A549 (cell line): ENCODE data around the gene ENO3. TPM values are rescaled to one million over a fixed set of nuclear protein-coding genes. Genes with fewer than 3 reads are reported as not detected.

Experiments
- ATAC-seq, 2 experiments: fragments of 200-7000 bp in 1 of 2; fragments of >200 bp in 1 of 2; cut with Nextera tagmentation in 1 of 2; cut with Tn5 transposase in 1 of 2; 3 replicates each; pipeline versions ENCODE4 v1.8.0 to v1.9.1; 2018 to 2020; ENCODE audit warnings: mild to moderate bottlenecking in 1 of 2, moderate library complexity in 1 of 2
- CTCF ChIA-PET: fragments of 300-600 bp; sonication (Branson Sonifier 250); formaldehyde crosslinking; extraction: SDS; loops from one replicate; lab custom pipeline; 2021; ENCODE audit warnings: antibody characterized with exemption, inconsistent platforms; lab: Yijun Ruan, JAX
- POLR2A ChIA-PET: fragments of 350-600 bp; formaldehyde crosslinking; extraction: SDS; loops from one replicate; lab custom pipeline; 2021; ENCODE audit warnings: antibody characterized with exemption, inconsistent platforms; lab: Yijun Ruan, JAX
- DNase-seq, 2 experiments: peaks; one replicate each; pipeline versions ENCODE4 v3.0.0 to v3.0.0-alpha.2; 2011 to 2016; ENCODE audit warnings: low read depth in 1 of 2, low spot score in 1 of 2
- FAIRE-seq: peaks from 2 replicates; lab custom pipeline; 2011; peaks lifted over from hg19 to GRCh38; lab: Jason Lieb, UNC
- H3K27ac ChIP-seq, 2 experiments: fragments of >200 bp; sonication (Bioruptor Twin); formaldehyde crosslinking; 3 replicates each; pipeline ENCODE4 v1.5.1; 2016 to 2017
- H3K4me1 ChIP-seq: fragments of >200 bp; sonication (Bioruptor Twin); formaldehyde crosslinking; 3 replicates; pipeline ENCODE4 v1.6.1; 2016
- H3K4me2 ChIP-seq: fragments of >200 bp; sonication (Bioruptor Twin); formaldehyde crosslinking; 3 replicates; pipeline ENCODE4 v1.6.1; 2016
- H3K4me3 ChIP-seq: fragments of >200 bp; sonication (Bioruptor Twin); formaldehyde crosslinking; 3 replicates; pipeline ENCODE4 v1.5.1; 2016
- H3K9me3 ChIP-seq: fragments of >200 bp; sonication (Bioruptor Twin); formaldehyde crosslinking; 3 replicates; pipeline ENCODE4 v1.6.1; 2016
- CBX2 ChIP-seq: fragments of 200-600 bp; sonication (generic); IDR thresholded peaks from 2 replicates; pipeline ENCODE4 v1.6.1; 2016; ENCODE audit warnings: low read depth, mild to moderate bottlenecking, borderline replicate concordance
- EHMT2 ChIP-seq: fragments of 200-600 bp; sonication (generic); IDR thresholded peaks from 2 replicates; pipeline ENCODE4 v1.6.1; 2016; ENCODE audit warnings: antibody characterized with exemption, low read depth, mild to moderate bottlenecking, moderate library complexity
- ESRRA ChIP-seq: fragments of 150-350 bp; IDR thresholded peaks from 2 replicates; pipeline ENCODE4 v1.6.1; 2014; ENCODE audit warnings: mild to moderate bottlenecking, low read length, borderline replicate concordance
- FOSB ChIP-seq: fragments of 250-450 bp; sonication (Bioruptor Pico); IDR thresholded peaks from 2 replicates; pipeline ENCODE4 v1.5.0; 2020; ENCODE audit warnings: mild to moderate bottlenecking, moderate library complexity
- FOXS1 ChIP-seq: fragments of 250-450 bp; sonication (Bioruptor Pico); IDR thresholded peaks from 2 replicates; pipeline ENCODE4 v1.5.0; 2020; ENCODE audit warnings: mild to moderate bottlenecking, moderate library complexity
- HDAC2 ChIP-seq: fragments of 200-600 bp; sonication (generic); IDR thresholded peaks from 2 replicates; pipeline ENCODE4 v1.6.1; 2016
- JUN ChIP-seq, 2 experiments: fragments of >200 bp; sonication (Bioruptor Twin); formaldehyde crosslinking; IDR thresholded peaks; 2 replicates in 1 of 2; 3 replicates in 1 of 2; pipeline ENCODE4 v1.6.1; 2016 to 2017
- JUNB ChIP-seq: fragments of >200 bp; sonication (Bioruptor Twin); formaldehyde crosslinking; IDR thresholded peaks from 2 replicates; pipeline ENCODE4 v1.6.1; 2016
- KDM5A ChIP-seq: fragments of 200-600 bp; sonication (generic); IDR thresholded peaks from 2 replicates; pipeline ENCODE4 v1.6.1; 2016; ENCODE audit warnings: antibody characterized with exemption, mild to moderate bottlenecking
- MAZ ChIP-seq: fragments of 150-350 bp; IDR thresholded peaks from 2 replicates; pipeline ENCODE4 v1.6.1; 2014; ENCODE audit warnings: antibody characterized with exemption, low read depth, low read length, borderline replicate concordance
- PHF8 ChIP-seq: fragments of 200-600 bp; sonication (generic); IDR thresholded peaks from 2 replicates; pipeline ENCODE4 v1.6.1; 2016; ENCODE audit warnings: low read depth, mild to moderate bottlenecking, antibody characterized with exemption, moderate library complexity, borderline replicate concordance
- POLR2A ChIP-seq: IDR thresholded peaks from 2 replicates; pipeline ENCODE4 v1.6.1; 2012; ENCODE audit warnings: mild to moderate bottlenecking, low read length
- RAD21 ChIP-seq, 2 experiments: fragments of >200 bp in 1 of 2; sonication (Bioruptor Twin) in 1 of 2; formaldehyde crosslinking in 1 of 2; IDR thresholded peaks in 1 of 2; conservative IDR thresholded peaks in 1 of 2; 2 replicates in 1 of 2; 3 replicates in 1 of 2; pipeline ENCODE4 v1.6.1; 2012 to 2018; ENCODE audit warnings: inconsistent platforms in 1 of 2
- RFX5 ChIP-seq: fragments of 450-650 bp; IDR thresholded peaks from 2 replicates; pipeline ENCODE4 v1.7.1; 2014; ENCODE audit warnings: antibody characterized with exemption, mild to moderate bottlenecking, moderate library complexity
- RNF2 ChIP-seq: fragments of 200-600 bp; sonication (generic); IDR thresholded peaks from 2 replicates; pipeline ENCODE4 v1.6.1; 2016; ENCODE audit warnings: low read depth, mild to moderate bottlenecking, antibody characterized with exemption, moderate library complexity, borderline replicate concordance
- SREBF2 ChIP-seq: fragments of 450-650 bp; IDR thresholded peaks from 2 replicates; pipeline ENCODE4 v1.6.1; 2014; ENCODE audit warnings: mild to moderate bottlenecking, moderate library complexity
- TFCP2L1 ChIP-seq: fragments of 250-450 bp; sonication (Bioruptor Pico); IDR thresholded peaks from 2 replicates; pipeline ENCODE4 v1.5.0; 2021; ENCODE audit warnings: mild to moderate bottlenecking
- ZC3H11A ChIP-seq: fragments of 450-650 bp; IDR thresholded peaks from 2 replicates; pipeline ENCODE4 v1.6.1; 2014; ENCODE audit warnings: antibody characterized with exemption, mild to moderate bottlenecking
- WGBS: methylation state at CpG from one replicate; pipeline ENCODE4 v1.1.6; 2017; ENCODE audit errors: missing lambda C conversion rate; 5-methylcytosine and 5-hydroxymethylcytosine counted together
- polyA plus RNA-seq, 4 experiments: library from polyadenylated mRNA; depleted of rRNA in 3 of 4; stranded (reverse); fragments of >200 nt; fragmentation: RNase III in 1 of 4; extraction: RNeasy Plus Mini Kit Qiagen cat#74134 plus additional on column Dnase treatment in 1 of 4; gene quantifications; 2 replicates in 3 of 4; 3 replicates in 1 of 4; pipeline ENCODE4 v1.2.3, GENCODE V29; 2011 to 2017
- TF ChIP-seq, protein P1 (sequence below): fragments of 250-450 bp; sonication (Bioruptor Pico); IDR thresholded peaks from 2 replicates; pipeline ENCODE4 v1.5.0; 2020; ENCODE audit warnings: low read depth, mild to moderate bottlenecking, moderate library complexity
- TF ChIP-seq, protein P2 (sequence below): fragments of 150-350 bp; IDR thresholded peaks from 2 replicates; pipeline ENCODE4 v1.6.1; 2014; ENCODE audit warnings: low read depth, mild to moderate bottlenecking, low read length
- TF ChIP-seq, protein P3 (sequence below): IDR thresholded peaks from 2 replicates; pipeline ENCODE4 v1.6.1; 2012
- TF ChIP-seq, protein P4 (sequence below): IDR thresholded peaks from 2 replicates; pipeline ENCODE4 v1.6.1; 2012; ENCODE audit warnings: low read depth, borderline replicate concordance
- TF ChIP-seq, protein P5 (sequence below): fragments of >200 bp; sonication (Bioruptor Twin); formaldehyde crosslinking; IDR thresholded peaks from 3 replicates; pipeline ENCODE4 v1.5.1; 2016
- TF ChIP-seq, protein P6 (sequence below): IDR thresholded peaks from 2 replicates; pipeline ENCODE4 v1.6.1; 2012
- TF ChIP-seq, protein P7 (sequence below): fragments of 250-450 bp; sonication (Bioruptor Pico); IDR thresholded peaks from 2 replicates; pipeline ENCODE4 v1.5.0; 2021; ENCODE audit warnings: mild to moderate bottlenecking, moderate library complexity, borderline replicate concordance
- TF ChIP-seq, protein P8 (sequence below): fragments of 200-600 bp; sonication (generic); IDR thresholded peaks from 2 replicates; pipeline ENCODE4 v1.6.1; 2016; ENCODE audit warnings: antibody characterized with exemption, mild to moderate bottlenecking, moderate library complexity

Gene ENO3
- polyA plus RNA-seq, 2 of the 4 experiments (the other 2 are of a cell fraction), result 52.5 to 109 TPM

DNA sequence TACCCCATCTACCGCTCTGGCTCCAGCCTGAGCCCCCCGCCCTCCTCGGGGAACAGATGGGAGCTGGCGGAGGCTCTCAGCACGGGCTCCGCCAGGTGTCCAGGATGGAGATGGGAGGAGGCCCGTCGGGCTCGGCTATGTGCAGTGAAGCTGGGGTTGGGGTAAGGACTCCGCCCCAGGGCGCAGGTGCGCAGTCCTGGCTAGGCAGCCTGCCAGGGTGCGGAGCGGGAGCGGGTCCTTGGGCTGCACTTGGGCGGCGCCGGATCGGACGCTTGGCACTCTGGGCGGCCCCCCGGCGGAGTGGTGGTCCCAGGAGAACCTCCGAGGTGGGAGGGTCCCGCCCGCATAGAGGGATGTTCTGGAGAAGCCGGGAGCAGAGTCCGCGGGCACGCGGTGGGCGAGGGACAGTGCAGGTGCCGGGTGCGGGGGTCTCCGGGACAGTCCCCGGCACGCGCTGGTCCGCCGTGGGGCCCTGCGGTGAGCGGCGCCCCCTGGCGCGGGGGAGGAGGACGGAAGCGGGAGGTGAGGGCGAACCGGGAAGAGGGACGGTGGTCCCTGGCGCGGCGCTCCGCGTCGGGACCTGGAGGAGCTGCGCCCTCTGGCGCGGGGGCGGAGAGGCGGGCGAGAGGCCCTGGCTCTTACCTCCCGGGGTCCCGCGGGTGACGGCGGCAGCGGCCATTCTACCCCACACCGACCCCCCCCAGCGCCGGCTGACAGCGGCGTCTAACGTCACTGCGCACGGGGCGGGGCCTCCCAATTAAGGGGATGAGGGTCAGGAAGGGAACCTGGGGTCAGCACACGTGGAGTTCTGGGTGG lies 36.2 kb downstream of the ENO3 start, which contains the start of gene CAMTA2:
CAMTA2 (minus strand) TSS at position 725 of the 816 bp plus-strand sequence. CDS start 1,453 bp downstream, outside the sequence.
- WGBS, result 2% methylated on average over 44 of the region's 78 CpGs
- Histone ChIP-seq H3K27ac (peak within 1 kb of the TSS; percentile 88 to 91), H3K4me2 (peak within 1 kb of the TSS; percentile 89), H3K4me3 (peak within 1 kb of the TSS; percentile 78), H3K9me3 (no peaks in the 10 kb centered on the region), H3K4me1 (peaks cover 21% of the 10 kb centered on the region)
- ChIA-PET POLR2A (interaction anchor here (0.9 to 3.0 kb wide), 6 partner anchors 11 to 197 kb away, joined by 3 to 17 read pairs (median 10); partner anchors contain the start of genes INCA1, KIF1C, PFN1 and RNF167), CTCF (interaction anchor here (0.6 to 6.5 kb wide), 47 partner anchors 8 to 470 kb away, joined by 3 to 148 read pairs (median 6); partner anchors contain the start of genes CHRNE, ENO3, INCA1 and KIF1C)
- FAIRE-seq (no peak), ATAC-seq (peak; percentile 89), DNase-seq (peak; percentile 87 to 90)
- no peak for TF ChIP-seq HDAC2
- TF ChIP-seq, protein P1, sequence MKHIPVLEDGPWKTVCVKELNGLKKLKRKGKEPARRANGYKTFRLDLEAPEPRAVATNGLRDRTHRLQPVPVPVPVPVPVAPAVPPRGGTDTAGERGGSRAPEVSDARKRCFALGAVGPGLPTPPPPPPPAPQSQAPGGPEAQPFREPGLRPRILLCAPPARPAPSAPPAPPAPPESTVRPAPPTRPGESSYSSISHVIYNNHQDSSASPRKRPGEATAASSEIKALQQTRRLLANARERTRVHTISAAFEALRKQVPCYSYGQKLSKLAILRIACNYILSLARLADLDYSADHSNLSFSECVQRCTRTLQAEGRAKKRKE (CRISPR knock-in tag), result no peak
- TF ChIP-seq JUN (IDR thresholded peaks at IDR 0.05), result peak; percentile 58 to 92; a peak in 4 of 5 replicates
- TF ChIP-seq, protein P2, sequence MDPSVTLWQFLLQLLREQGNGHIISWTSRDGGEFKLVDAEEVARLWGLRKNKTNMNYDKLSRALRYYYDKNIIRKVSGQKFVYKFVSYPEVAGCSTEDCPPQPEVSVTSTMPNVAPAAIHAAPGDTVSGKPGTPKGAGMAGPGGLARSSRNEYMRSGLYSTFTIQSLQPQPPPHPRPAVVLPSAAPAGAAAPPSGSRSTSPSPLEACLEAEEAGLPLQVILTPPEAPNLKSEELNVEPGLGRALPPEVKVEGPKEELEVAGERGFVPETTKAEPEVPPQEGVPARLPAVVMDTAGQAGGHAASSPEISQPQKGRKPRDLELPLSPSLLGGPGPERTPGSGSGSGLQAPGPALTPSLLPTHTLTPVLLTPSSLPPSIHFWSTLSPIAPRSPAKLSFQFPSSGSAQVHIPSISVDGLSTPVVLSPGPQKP, result no peak
- TF ChIP-seq SREBF2, result no peak
- TF ChIP-seq CBX2, result no peak
- peak; percentile 54 for TF ChIP-seq POLR2A
- TF ChIP-seq, protein P3, sequence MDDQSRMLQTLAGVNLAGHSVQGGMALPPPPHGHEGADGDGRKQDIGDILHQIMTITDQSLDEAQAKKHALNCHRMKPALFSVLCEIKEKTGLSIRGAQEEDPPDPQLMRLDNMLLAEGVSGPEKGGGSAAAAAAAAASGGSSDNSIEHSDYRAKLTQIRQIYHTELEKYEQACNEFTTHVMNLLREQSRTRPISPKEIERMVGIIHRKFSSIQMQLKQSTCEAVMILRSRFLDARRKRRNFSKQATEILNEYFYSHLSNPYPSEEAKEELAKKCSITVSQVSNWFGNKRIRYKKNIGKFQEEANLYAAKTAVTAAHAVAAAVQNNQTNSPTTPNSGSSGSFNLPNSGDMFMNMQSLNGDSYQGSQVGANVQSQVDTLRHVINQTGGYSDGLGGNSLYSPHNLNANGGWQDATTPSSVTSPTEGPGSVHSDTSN, result 0 out of 2 replicates have a peak, but pooled peaks have one; percentile 46
- no peak for TF ChIP-seq RNF2
- TF ChIP-seq FOSB (CRISPR knock-in tag), result no peak
- peak; percentile 44 to 75; a peak in 4 of 5 replicates for TF ChIP-seq RAD21 (conservative IDR thresholded peaks at IDR 0.05 in 1 of 2, IDR thresholded peaks at IDR 0.05 in 1 of 2)
- TF ChIP-seq, protein P4, sequence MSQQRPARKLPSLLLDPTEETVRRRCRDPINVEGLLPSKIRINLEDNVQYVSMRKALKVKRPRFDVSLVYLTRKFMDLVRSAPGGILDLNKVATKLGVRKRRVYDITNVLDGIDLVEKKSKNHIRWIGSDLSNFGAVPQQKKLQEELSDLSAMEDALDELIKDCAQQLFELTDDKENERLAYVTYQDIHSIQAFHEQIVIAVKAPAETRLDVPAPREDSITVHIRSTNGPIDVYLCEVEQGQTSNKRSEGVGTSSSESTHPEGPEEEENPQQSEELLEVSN, result no peak
- no peak for TF ChIP-seq FOXS1 (CRISPR knock-in tag)
- no peak for TF ChIP-seq RFX5
- no peak for TF ChIP-seq ZC3H11A
- peak; percentile 75 for TF ChIP-seq KDM5A
- TF ChIP-seq, protein P5, sequence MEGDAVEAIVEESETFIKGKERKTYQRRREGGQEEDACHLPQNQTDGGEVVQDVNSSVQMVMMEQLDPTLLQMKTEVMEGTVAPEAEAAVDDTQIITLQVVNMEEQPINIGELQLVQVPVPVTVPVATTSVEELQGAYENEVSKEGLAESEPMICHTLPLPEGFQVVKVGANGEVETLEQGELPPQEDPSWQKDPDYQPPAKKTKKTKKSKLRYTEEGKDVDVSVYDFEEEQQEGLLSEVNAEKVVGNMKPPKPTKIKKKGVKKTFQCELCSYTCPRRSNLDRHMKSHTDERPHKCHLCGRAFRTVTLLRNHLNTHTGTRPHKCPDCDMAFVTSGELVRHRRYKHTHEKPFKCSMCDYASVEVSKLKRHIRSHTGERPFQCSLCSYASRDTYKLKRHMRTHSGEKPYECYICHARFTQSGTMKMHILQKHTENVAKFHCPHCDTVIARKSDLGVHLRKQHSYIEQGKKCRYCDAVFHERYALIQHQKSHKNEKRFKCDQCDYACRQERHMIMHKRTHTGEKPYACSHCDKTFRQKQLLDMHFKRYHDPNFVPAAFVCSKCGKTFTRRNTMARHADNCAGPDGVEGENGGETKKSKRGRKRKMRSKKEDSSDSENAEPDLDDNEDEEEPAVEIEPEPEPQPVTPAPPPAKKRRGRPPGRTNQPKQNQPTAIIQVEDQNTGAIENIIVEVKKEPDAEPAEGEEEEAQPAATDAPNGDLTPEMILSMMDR, result peak; percentile 98
- TF ChIP-seq, protein P6, sequence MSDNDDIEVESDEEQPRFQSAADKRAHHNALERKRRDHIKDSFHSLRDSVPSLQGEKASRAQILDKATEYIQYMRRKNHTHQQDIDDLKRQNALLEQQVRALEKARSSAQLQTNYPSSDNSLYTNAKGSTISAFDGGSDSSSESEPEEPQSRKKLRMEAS, result peak; percentile 89
- TF ChIP-seq TFCP2L1, result peak; percentile 64; the same call in 1 of the 2 replicates
- TF ChIP-seq, protein P7, sequence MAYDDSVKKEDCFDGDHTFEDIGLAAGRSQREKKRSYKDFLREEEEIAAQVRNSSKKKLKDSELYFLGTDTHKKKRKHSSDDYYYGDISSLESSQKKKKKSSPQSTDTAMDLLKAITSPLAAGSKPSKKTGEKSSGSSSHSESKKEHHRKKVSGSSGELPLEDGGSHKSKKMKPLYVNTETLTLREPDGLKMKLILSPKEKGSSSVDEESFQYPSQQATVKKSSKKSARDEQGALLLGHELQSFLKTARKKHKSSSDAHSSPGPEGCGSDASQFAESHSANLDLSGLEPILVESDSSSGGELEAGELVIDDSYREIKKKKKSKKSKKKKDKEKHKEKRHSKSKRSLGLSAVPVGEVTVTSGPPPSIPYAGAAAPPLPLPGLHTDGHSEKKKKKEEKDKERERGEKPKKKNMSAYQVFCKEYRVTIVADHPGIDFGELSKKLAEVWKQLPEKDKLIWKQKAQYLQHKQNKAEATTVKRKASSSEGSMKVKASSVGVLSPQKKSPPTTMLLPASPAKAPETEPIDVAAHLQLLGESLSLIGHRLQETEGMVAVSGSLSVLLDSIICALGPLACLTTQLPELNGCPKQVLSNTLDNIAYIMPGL, result peak; percentile 98
- peak; percentile 66; the same call in 1 of the 2 replicates for TF ChIP-seq PHF8
- TF ChIP-seq EHMT2, result no peak
- TF ChIP-seq, protein P8, sequence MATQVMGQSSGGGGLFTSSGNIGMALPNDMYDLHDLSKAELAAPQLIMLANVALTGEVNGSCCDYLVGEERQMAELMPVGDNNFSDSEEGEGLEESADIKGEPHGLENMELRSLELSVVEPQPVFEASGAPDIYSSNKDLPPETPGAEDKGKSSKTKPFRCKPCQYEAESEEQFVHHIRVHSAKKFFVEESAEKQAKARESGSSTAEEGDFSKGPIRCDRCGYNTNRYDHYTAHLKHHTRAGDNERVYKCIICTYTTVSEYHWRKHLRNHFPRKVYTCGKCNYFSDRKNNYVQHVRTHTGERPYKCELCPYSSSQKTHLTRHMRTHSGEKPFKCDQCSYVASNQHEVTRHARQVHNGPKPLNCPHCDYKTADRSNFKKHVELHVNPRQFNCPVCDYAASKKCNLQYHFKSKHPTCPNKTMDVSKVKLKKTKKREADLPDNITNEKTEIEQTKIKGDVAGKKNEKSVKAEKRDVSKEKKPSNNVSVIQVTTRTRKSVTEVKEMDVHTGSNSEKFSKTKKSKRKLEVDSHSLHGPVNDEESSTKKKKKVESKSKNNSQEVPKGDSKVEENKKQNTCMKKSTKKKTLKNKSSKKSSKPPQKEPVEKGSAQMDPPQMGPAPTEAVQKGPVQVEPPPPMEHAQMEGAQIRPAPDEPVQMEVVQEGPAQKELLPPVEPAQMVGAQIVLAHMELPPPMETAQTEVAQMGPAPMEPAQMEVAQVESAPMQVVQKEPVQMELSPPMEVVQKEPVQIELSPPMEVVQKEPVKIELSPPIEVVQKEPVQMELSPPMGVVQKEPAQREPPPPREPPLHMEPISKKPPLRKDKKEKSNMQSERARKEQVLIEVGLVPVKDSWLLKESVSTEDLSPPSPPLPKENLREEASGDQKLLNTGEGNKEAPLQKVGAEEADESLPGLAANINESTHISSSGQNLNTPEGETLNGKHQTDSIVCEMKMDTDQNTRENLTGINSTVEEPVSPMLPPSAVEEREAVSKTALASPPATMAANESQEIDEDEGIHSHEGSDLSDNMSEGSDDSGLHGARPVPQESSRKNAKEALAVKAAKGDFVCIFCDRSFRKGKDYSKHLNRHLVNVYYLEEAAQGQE, result no peak
- TF ChIP-seq MAZ, result peak; percentile 62; the same call in 1 of the 2 replicates
- TF ChIP-seq ESRRA, result no peak
- TF ChIP-seq JUNB, result no peak
